Measurements from ENCODE around the gene PTH. TPM values are rescaled to one million over a fixed set of nuclear protein-coding genes. Genes with fewer than 3 reads are reported as not detected.

PTH gene
- total and polyA plus RNA-seq, 2 of the 8 experiments (the other 6 are each of a cell fraction or from before 2014, with no cell fraction given): not detected

GRCh38 chr11:13487661-13488030 is 8.2 kb downstream of the PTH start:
- no peaks in the 10 kb centered on the region for H4K20me1 ChIP-seq (replicated peaks in 1 of 2; ENCODE audit: control insufficient read depth in 1 of 2, insufficient read depth in 2 of 2, low read length in 2 of 2)
- no peak overlapping the region for H2AK5ac ChIP-seq (ENCODE audit: low read depth, low read length)
- peak overlapping the region; percentile 35 to 57 (median 42); a peak in 7 of 8 replicates for H3K4me3 ChIP-seq (ENCODE audit: extremely low read depth in 1 of 4, insufficient read depth in 2 of 4, low read depth in 3 of 4, low read length in 4 of 4)
- WGBS, 2 experiments (ENCODE audit: extremely low coverage in 1 of 2, insufficient coverage in 1 of 2, insufficient read length in 1 of 2, insufficient replicate concordance in 2 of 2, low coverage in 1 of 2, low lambda C conversion rate in 2 of 2, missing lambda C conversion rate in 1 of 2): 41% methylated on average over 5 of the region's 5 CpGs; no CpG with 5 or more reads in 1 of the 2 experiments
- no peak overlapping the region for H2BK5ac ChIP-seq (ENCODE audit: low read depth, low read length)
- H4K5ac ChIP-seq (ENCODE audit: insufficient read length, low read depth, low read length): no peak overlapping the region
- peaks cover 0 to 6% of the 10 kb centered on the region in 2 experiments; a peak in 1 of 4 replicates for H3K9me3 ChIP-seq (ENCODE audit: insufficient read depth in 2 of 2, low read depth in 1 of 2, low read length in 1 of 2)
- H3K36me3 ChIP-seq (ENCODE audit: control insufficient read depth in 2 of 4, insufficient read depth in 4 of 4, low read length in 3 of 4): no peaks in the 10 kb centered on the region
- H3K4ac ChIP-seq (replicated peaks; ENCODE audit: insufficient read length, low read depth, low read length): no peak overlapping the region
- no peak overlapping the region for H3K27ac ChIP-seq (ENCODE audit: low read depth, low read length)
- H3K27me3 ChIP-seq (replicated peaks in 1 of 4; ENCODE audit: control insufficient read depth in 3 of 4, extremely low read depth in 1 of 4, insufficient read depth in 3 of 4, low read length in 3 of 4): no peaks in the 10 kb centered on the region
- H2AFZ ChIP-seq (ENCODE audit: low read length): peak overlapping the region; percentile 95
- H2BK120ac ChIP-seq (replicated peaks; ENCODE audit: low read depth, low read length): no peak overlapping the region
- peak overlapping the region; percentile 64 to 66 for H3K4me2 ChIP-seq (ENCODE audit: insufficient read depth in 1 of 2, low read depth in 2 of 2, low read length in 2 of 2)
- H3K18ac ChIP-seq (ENCODE audit: extremely low read depth, low read length): no peak overlapping the region
- H3K23ac ChIP-seq (ENCODE audit: insufficient read length): no peak overlapping the region
- no peak overlapping the region for H4K91ac ChIP-seq (replicated peaks; ENCODE audit: insufficient read length, low read length)
- no peaks in the 10 kb centered on the region for H3K79me2 ChIP-seq (ENCODE audit: control insufficient read depth in 1 of 2, insufficient read depth in 2 of 2, low read length in 2 of 2)
- H3K14ac ChIP-seq (ENCODE audit: insufficient read length): no peak overlapping the region
- no peaks in the 10 kb centered on the region for H3K79me1 ChIP-seq (ENCODE audit: low read depth, low read length)
- H3K56ac ChIP-seq (replicated peaks; ENCODE audit: insufficient read length, low read depth, low read length): no peak overlapping the region
- DNase-seq (ENCODE audit: low read depth in 1 of 2, low spot score in 2 of 2) (peak in 1 of 2 experiments; percentile 49), FAIRE-seq (peak; percentile 94)
- CTCF ChIA-PET (ENCODE audit: partially characterized antibody): interaction anchor here (0.6 to 4.3 kb wide), 52 partner anchors 7 to 928 kb away, joined by 3 to 41 read pairs (median 4); no protein-coding TSS in a partner anchor
- H3K4me1 ChIP-seq (replicated peaks in 1 of 4; ENCODE audit: control insufficient read depth in 3 of 4, insufficient read depth in 4 of 4, low read length in 3 of 4): no peaks in the 10 kb centered on the region
- no peaks in the 10 kb centered on the region for H3K23me2 ChIP-seq (ENCODE audit: low read depth, low read length)
- H2BK20ac ChIP-seq (ENCODE audit: low read length): no peak overlapping the region
- no peak overlapping the region for H2BK12ac ChIP-seq (ENCODE audit: low read depth, low read length)
- H2BK15ac ChIP-seq (ENCODE audit: low read length): no peak overlapping the region
- H4K8ac ChIP-seq (ENCODE audit: extremely low read depth, insufficient read depth, low read length): no peak overlapping the region
- no peak overlapping the region for H3K9ac ChIP-seq (replicated peaks in 1 of 4; ENCODE audit: extremely low read depth in 1 of 4, low read depth in 3 of 4, low read length in 3 of 4)
- POLR2A ChIA-PET (ENCODE audit: partially characterized antibody): no interaction called here
- no peak for TF ChIP-seq USF2 (IDR thresholded peaks at IDR 0.05; ENCODE audit: low read length)
- TF ChIP-seq SAP30 (IDR thresholded peaks at IDR 0.05; ENCODE audit: insufficient read depth, insufficient replicate concordance, low read length): no peak
- no peak for TF ChIP-seq EP300 (IDR thresholded peaks at IDR 0.05; ENCODE audit: borderline replicate concordance in 1 of 2, low read depth in 2 of 2, low read length in 2 of 2)
- no peak for TF ChIP-seq RXRA (IDR thresholded peaks at IDR 0.05; ENCODE audit: insufficient read depth, low read depth, low read length)
- TF ChIP-seq TEAD4 (IDR thresholded peaks at IDR 0.05; ENCODE audit: low read depth, low read length): 0 out of 2 replicates have a peak, but pooled peaks have one; percentile 18
- TF ChIP-seq CTCF (IDR thresholded peaks at IDR 0.05; ENCODE audit: control extremely low read depth in 1 of 3, insufficient read depth in 1 of 3, low read depth in 1 of 3, low read length in 3 of 3): peak; percentile 41 to 81 (median 55)
- no peak for TF ChIP-seq POLR2AphosphoS5 (IDR thresholded peaks at IDR 0.05; ENCODE audit: low read depth, low read length)
- TF ChIP-seq RAD21 (IDR thresholded peaks at IDR 0.05 in 1 of 2, conservative IDR thresholded peaks at IDR 0.05 in 1 of 2; ENCODE audit: low read depth in 2 of 2, low read length in 2 of 2): peak; percentile 53 to 60
- TF ChIP-seq KDM4A (IDR thresholded peaks at IDR 0.05; ENCODE audit: low read depth, low read length, severe bottlenecking): no peak

All from H1 (cell line).